Tibial nerve (tissue), 4 donors: ENCODE measurements around the gene CYP17A1.

Experiments
- EP300 ChIP-seq, 2 donors: sonication (generic); formaldehyde crosslinking; IDR thresholded peaks; one replicate each; pipeline ENCODE4 v1.6.1; 2017; ENCODE audit warnings: antibody characterized with exemption in 2 of 2, mild to moderate bottlenecking in 1 of 2
- POLR2A ChIP-seq, 2 donors: fragments of 450-650 bp; IDR thresholded peaks; one replicate each; pipeline ENCODE4 v1.6.1; 2017; ENCODE audit warnings: antibody characterized with exemption in 2 of 2, mild to moderate bottlenecking in 2 of 2, moderate library complexity in 2 of 2
- TF ChIP-seq, protein P1 (sequence below), 5 experiments: fragments of 200-600 bp in 3 of 5; fragments of 450-650 bp in 2 of 5; sonication (generic) in 3 of 5; IDR thresholded peaks; one replicate each; pipeline ENCODE4 v1.5.1; 2016 to 2019; ENCODE audit warnings: antibody characterized with exemption in 5 of 5, mild to moderate bottlenecking in 3 of 5, moderate library complexity in 2 of 5

DNA sequence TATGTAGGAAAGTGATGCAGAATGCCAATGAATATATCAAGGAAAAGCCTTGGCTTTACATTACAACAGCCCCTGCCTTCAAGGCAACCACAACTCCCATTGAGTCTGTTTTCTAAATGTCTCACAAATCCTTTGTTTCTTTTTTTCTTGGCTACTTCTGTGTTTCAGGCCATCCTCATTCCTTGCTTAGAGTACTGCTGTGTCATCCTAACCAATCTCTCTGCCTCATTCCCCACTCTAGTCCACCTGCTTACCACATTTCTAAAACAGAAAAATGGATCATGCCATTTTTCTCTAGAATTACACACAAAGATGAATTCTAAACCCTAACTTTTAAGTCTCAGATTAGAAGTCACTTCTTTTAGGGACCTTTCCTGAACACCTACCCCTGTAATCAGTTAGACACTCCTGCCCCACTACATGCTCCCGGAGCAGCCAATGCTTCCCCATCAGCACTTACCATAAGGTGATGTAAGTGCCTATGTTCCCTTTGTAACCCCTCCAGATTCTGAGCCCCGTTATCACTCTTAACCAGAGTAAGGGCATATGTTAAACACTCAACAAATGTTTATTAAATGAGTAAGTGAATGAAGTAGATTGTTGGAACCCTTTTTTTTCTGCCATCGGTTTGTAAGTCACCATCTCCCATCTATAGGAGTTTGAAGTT lies 19.7 kb upstream of the CYP17A1 start:
- TF ChIP-seq, protein P1, sequence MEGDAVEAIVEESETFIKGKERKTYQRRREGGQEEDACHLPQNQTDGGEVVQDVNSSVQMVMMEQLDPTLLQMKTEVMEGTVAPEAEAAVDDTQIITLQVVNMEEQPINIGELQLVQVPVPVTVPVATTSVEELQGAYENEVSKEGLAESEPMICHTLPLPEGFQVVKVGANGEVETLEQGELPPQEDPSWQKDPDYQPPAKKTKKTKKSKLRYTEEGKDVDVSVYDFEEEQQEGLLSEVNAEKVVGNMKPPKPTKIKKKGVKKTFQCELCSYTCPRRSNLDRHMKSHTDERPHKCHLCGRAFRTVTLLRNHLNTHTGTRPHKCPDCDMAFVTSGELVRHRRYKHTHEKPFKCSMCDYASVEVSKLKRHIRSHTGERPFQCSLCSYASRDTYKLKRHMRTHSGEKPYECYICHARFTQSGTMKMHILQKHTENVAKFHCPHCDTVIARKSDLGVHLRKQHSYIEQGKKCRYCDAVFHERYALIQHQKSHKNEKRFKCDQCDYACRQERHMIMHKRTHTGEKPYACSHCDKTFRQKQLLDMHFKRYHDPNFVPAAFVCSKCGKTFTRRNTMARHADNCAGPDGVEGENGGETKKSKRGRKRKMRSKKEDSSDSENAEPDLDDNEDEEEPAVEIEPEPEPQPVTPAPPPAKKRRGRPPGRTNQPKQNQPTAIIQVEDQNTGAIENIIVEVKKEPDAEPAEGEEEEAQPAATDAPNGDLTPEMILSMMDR (IDR thresholded peaks at IDR 0.05), result no peak
- TF ChIP-seq POLR2A (IDR thresholded peaks at IDR 0.05) (no peak), EP300 (IDR thresholded peaks at IDR 0.05) (no peak)
